NCI-H524 (cell line): ENCODE measurements around the gene TJP3.
A peak's percentile ranks its signal among the peaks of the same experiment; 100 is the strongest.
"Not testable (repeated sequence)": the region's sequence is repeated elsewhere in the genome, so short reads cannot be mapped to it uniquely, and the experiment has no call there.

Experiments used
- DNase-seq, 2 experiments: peaks; one replicate each; lab custom pipeline; 2025; lab: John Stamatoyannopoulos, UW

Gene TJP3

GRCh38 chr19:3738477-3739220, 30.5 kb downstream of the TJP3 start:
- DNase-seq = no peak

- no peak for DNase-seq
These were observed 32.2 kb downstream of the TJP3 start for GRCh38 chr19:3740431-3740830.

GRCh38 chr19:3743486-3743885, 35.3 kb downstream of the TJP3 start:
- no peak for DNase-seq

- no peak for DNase-seq
These were observed 37.3 kb downstream of the TJP3 start for GRCh38 chr19:3745363-3746045.

- DNase-seq = peak in 1 of 2 experiments; percentile 68
These were observed 38.3 kb downstream of the TJP3 start for GRCh38 chr19:3746371-3747056.

GRCh38 chr19:3748965-3749364, 40.8 kb downstream of the TJP3 start:
- no peak for DNase-seq

GRCh38 chr19:3750211-3750610, 42.0 kb downstream of the TJP3 start:
- DNase-seq = no peak

GRCh38 chr19:3751236-3751635, 43.1 kb downstream of the TJP3 start:
- DNase-seq = no peak

- no peak for DNase-seq
These were observed 44.3 kb downstream of the TJP3 start for GRCh38 chr19:3752492-3752891.

GRCh38 chr19:3753631-3754410, 45.6 kb downstream of the TJP3 start:
- DNase-seq = no peak

- DNase-seq = not testable (repeated sequence)
These were observed 49.5 kb downstream of the TJP3 start for GRCh38 chr19:3757705-3758104.

- DNase-seq = not testable (repeated sequence)
These were observed 50.1 kb downstream of the TJP3 start for GRCh38 chr19:3758297-3758696.

GRCh38 chr19:3759482-3760254, 51.5 kb downstream of the TJP3 start:
- no peak for DNase-seq

- no peak for DNase-seq
These were observed 52.7 kb downstream of the TJP3 start for GRCh38 chr19:3760871-3761361.

GRCh38 chr19:3761382-3762129, 53.4 kb downstream of the TJP3 start, which contains the start of gene APBA3:
Gene APBA3, minus strand, starts transcription at chr19:3761692. Its CDS starts 1,428 bp downstream, at chr19:3760264.
- peak; percentile 94 to 95 for DNase-seq

- DNase-seq = no peak
These were observed 53.9 kb downstream of the TJP3 start for GRCh38 chr19:3762130-3762473.

- peak; percentile 99 to 100 for DNase-seq
These were observed 54.6 kb downstream of the TJP3 start, which contains the start of gene MRPL54 for GRCh38 chr19:3762501-3763459. Gene MRPL54, plus strand, starts transcription at chr19:3762682. Its CDS starts 19 bp downstream, at chr19:3762701.

GRCh38 chr19:3765121-3765520, 56.9 kb downstream of the TJP3 start:
- DNase-seq = no peak

- DNase-seq = not testable (repeated sequence)
These were observed 57.6 kb downstream of the TJP3 start for GRCh38 chr19:3765757-3766156.
